ENCODE data around the gene SLC31A1.

- TF ChIP-seq POLR2A (IDR thresholded peaks at IDR 0.05) (no peak), CTCF (IDR thresholded peaks at IDR 0.05) (no peak), POLR2AphosphoS5 (IDR thresholded peaks at IDR 0.05) (no peak)
Observed at GRCh38 chr9:113296796-113297558, 75.6 kb downstream of the SLC31A1 start.
